Lower lobe of right lung (tissue), 2 donors: ENCODE measurements around the gene MLIP. TPM values are rescaled to one million over a fixed set of nuclear protein-coding genes. Genes with fewer than 3 reads are reported as not detected.
A peak's percentile ranks its signal among the peaks of the same experiment; 100 is the strongest.

ENCODE experiments used
- ATAC-seq, 2 donors: fragments of 200-7000 bp; cut with Tn5 transposase; one replicate each; pipeline ENCODE4 v1.9.1; 2020 to 2022; ENCODE audit warnings: mild to moderate bottlenecking in 2 of 2, moderate library complexity in 2 of 2
- DNase-seq: peaks from one replicate; pipeline ENCODE4 v3.0.0-alpha.2; 2020
- H3K27ac ChIP-seq: fragments of 200-600 bp; one replicate; pipeline ENCODE4 v1.8.0; 2022
- H3K27me3 ChIP-seq: fragments of 200-600 bp; one replicate; pipeline ENCODE4 v1.8.0; 2022; ENCODE audit warnings: low read depth
- H3K36me3 ChIP-seq: fragments of 200-600 bp; one replicate; pipeline ENCODE4 v1.8.0; 2022; ENCODE audit warnings: mild to moderate bottlenecking
- H3K4me1 ChIP-seq: fragments of 200-600 bp; one replicate; pipeline ENCODE4 v1.8.0; 2022
- H3K4me3 ChIP-seq: fragments of 200-600 bp; one replicate; pipeline ENCODE4 v1.8.0; 2022; ENCODE audit warnings: mild to moderate bottlenecking
- H3K9me3 ChIP-seq: fragments of 200-600 bp; one replicate; pipeline ENCODE4 v1.8.0; 2022
- intact Hi-C: fragments of 100-400 bp; cut with DNase I; formaldehyde crosslinking; loops from one replicate; pipeline ENCODE4 v1.11.0; 2022
- total RNA-seq: library from RNA; stranded (reverse); fragmentation: NEBNext Ultra II Directional; extraction: Animal tissue kit (Norgen Biotek cat#: 25700); gene quantifications from one replicate; pipeline ENCODE4 v1.2.1, GENCODE V29; 2021
- TF ChIP-seq, protein P1 (sequence below): fragments of 200-600 bp; IDR thresholded peaks from one replicate; pipeline ENCODE4 v1.8.0; 2022; ENCODE audit warnings: antibody characterized with exemption, mild to moderate bottlenecking
- donor health status: DM: no; HTN: yes; CAD: no; lungs with severe emphysema.

MLIP gene
- total RNA-seq, 1 donor from 2014 or later: not detected

DNA sequence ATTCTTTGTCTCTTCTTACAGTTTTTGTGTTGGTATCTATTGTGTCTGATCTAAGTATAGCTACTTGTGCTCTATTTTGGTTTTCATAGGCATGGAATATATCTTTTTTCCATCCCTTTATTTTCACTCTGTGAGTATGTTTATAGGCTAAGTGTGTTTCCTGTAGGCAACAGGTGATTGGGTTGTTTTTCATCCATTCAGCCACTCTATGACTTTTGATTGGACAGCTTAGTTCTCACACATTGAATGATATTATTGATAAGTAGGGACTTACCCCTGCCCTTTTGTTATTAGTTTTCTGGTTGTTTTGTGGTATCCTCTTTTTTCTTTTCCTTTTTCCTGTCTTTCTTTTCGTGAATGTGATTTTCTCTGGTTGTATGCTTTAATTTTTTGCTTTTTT lies 67.9 kb downstream of the MLIP start:
- no peak overlapping the region for H3K4me3 ChIP-seq
- ATAC-seq: no peak
- intact Hi-C loops: no loop called here

DNA sequence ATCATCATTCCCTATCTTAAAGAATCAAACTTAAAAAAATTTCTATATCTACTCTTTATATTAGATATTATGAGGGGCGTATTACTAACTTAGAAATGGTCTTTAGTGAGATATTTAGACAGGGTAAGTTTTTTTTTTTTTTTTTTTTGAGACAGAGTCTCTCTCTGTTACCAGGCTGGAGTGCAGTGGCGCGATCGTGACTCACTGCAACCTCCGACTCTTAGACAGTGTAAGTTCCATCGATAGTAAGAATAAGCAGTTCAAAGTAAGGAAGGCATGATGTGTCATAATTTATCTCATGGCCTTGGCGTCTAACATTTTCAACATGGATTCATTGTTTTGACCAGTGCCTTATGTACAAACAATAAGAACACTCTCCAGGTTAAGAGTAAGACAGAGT lies 72.4 kb downstream of the MLIP start:
- Histone ChIP-seq H3K27me3 (no peaks in the 10 kb centered on the region), H3K27ac (no peak overlapping the region), H3K4me1 (no peaks in the 10 kb centered on the region), H3K4me3 (no peak overlapping the region), H3K36me3 (no peaks in the 10 kb centered on the region), H3K9me3 (no peaks in the 10 kb centered on the region)
- no peak for ATAC-seq
- TF ChIP-seq, protein P1, sequence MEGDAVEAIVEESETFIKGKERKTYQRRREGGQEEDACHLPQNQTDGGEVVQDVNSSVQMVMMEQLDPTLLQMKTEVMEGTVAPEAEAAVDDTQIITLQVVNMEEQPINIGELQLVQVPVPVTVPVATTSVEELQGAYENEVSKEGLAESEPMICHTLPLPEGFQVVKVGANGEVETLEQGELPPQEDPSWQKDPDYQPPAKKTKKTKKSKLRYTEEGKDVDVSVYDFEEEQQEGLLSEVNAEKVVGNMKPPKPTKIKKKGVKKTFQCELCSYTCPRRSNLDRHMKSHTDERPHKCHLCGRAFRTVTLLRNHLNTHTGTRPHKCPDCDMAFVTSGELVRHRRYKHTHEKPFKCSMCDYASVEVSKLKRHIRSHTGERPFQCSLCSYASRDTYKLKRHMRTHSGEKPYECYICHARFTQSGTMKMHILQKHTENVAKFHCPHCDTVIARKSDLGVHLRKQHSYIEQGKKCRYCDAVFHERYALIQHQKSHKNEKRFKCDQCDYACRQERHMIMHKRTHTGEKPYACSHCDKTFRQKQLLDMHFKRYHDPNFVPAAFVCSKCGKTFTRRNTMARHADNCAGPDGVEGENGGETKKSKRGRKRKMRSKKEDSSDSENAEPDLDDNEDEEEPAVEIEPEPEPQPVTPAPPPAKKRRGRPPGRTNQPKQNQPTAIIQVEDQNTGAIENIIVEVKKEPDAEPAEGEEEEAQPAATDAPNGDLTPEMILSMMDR: no peak
- DNase-seq: no peak
- intact Hi-C loops: no loop called here

More for the DNA sequence above, 67.9 kb downstream of the MLIP start:
- Histone ChIP-seq H3K27ac (no peak overlapping the region), H3K9me3 (no peaks in the 10 kb centered on the region), H3K36me3 (no peaks in the 10 kb centered on the region), H3K27me3 (no peaks in the 10 kb centered on the region), H3K4me1 (no peaks in the 10 kb centered on the region)
- TF ChIP-seq, protein P1: no peak
- DNase-seq: no peak

DNA sequence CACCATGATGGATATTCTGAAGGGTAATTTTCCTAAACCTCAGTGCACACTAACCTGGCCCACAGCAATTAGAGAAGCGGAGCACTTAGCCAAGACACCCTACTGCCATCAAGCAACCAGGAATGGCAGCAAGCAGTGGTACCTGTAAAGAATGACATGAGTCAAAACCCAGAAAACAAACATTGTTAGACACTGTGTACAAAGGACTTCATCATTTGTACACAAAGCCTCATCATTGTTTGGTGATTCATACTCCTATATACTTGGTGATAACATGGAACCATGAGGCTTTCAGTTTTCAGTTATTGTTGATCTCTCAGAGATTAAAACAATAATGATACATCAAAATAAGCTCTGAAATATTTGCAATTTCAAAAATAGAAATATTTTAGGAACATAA lies 74.6 kb downstream of the MLIP start:
- no peak for ATAC-seq
- no peak for DNase-seq
- no peaks in the 10 kb centered on the region for H3K9me3 ChIP-seq
- no peak overlapping the region for H3K27ac ChIP-seq
- H3K4me1 ChIP-seq: no peaks in the 10 kb centered on the region
- H3K4me3 ChIP-seq: no peak overlapping the region
- TF ChIP-seq, protein P1: no peak
- no peaks in the 10 kb centered on the region for H3K27me3 ChIP-seq
- no peaks in the 10 kb centered on the region for H3K36me3 ChIP-seq
- intact Hi-C loops: no loop called here

DNA sequence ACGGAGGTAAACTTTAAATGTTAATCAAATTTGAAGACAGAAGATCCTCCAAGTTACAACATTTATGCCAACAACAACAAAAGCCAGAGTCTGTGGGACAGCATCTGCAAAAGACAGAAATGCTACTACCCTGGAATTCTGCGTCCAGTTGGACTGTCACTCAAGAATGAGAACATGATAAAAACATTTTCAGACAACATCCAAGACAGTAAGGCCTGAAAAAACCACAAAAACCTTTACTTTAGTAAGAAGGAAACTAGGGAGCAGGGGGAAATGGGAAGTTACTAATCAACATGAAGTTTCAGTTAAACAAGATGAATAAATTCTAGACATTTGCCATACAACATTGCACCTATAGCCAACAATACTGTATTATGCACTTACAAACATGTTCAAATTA lies 77.6 kb downstream of the MLIP start:
- H3K27me3 ChIP-seq: no peaks in the 10 kb centered on the region
- ATAC-seq (peak in 1 of 2 donors; percentile 19), DNase-seq (no peak)
- TF ChIP-seq, protein P1: no peak
- intact Hi-C loops: no loop called here
- H3K27ac ChIP-seq: no peak overlapping the region
- no peaks in the 10 kb centered on the region for H3K9me3 ChIP-seq
- H3K36me3 ChIP-seq: no peaks in the 10 kb centered on the region
- H3K4me3 ChIP-seq: no peak overlapping the region
- H3K4me1 ChIP-seq: no peaks in the 10 kb centered on the region

DNA sequence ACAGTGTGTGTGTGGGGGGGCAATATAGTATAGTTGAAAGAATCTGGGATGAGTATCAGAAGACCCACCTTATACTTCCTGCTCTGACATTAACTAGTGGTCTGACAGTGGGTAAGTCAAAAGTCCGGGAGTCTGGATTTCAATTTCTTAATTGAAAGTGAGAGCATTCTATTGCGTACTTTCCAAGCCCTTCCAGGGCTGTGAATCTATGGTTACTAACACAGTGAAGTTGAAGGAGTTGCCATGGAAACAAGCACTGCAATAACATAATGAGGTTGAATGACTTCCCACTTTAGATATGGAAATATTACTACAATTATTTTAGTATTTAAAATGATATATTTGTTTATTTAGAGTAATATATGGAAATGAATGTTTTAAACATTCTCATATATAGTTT lies 80.2 kb downstream of the MLIP start:
- TF ChIP-seq, protein P1: no peak
- DNase-seq (no peak), ATAC-seq (peak; percentile 65 to 71)
- no peaks in the 10 kb centered on the region for H3K4me1 ChIP-seq
- no peaks in the 10 kb centered on the region for H3K27me3 ChIP-seq
- no peak overlapping the region for H3K4me3 ChIP-seq
- intact Hi-C loops: no loop called here
- no peaks in the 10 kb centered on the region for H3K9me3 ChIP-seq
- H3K27ac ChIP-seq: no peak overlapping the region
- H3K36me3 ChIP-seq: no peaks in the 10 kb centered on the region

DNA sequence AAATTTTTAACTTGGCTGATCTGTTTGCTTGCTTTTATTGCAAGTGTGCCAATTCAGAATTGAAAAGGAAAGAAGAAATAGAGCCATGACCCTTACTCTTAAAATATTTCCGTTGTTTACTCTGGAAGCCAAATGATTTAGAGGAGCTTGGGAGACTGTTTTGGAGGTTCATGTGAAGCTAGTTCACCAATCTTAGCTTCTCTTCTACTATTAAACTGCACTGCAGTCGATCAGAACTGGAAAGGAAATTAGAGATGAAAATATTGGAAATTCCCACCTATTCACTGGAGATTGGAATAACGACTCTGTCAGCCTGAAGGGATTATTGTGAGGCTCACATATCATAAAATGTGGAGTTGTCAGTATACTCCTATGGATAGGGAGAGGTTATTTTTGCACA lies 81.8 kb downstream of the MLIP start:
- DNase-seq (no peak), ATAC-seq (no peak)
- intact Hi-C loops: no loop called here
- no peaks in the 10 kb centered on the region for H3K9me3 ChIP-seq
- H3K4me1 ChIP-seq: no peaks in the 10 kb centered on the region
- no peaks in the 10 kb centered on the region for H3K27me3 ChIP-seq
- TF ChIP-seq, protein P1: no peak
- no peaks in the 10 kb centered on the region for H3K36me3 ChIP-seq
- no peak overlapping the region for H3K4me3 ChIP-seq
- H3K27ac ChIP-seq: no peak overlapping the region
